Adipose tissue (tissue), 3 donors: ENCODE results near the gene CCDC68. TPM values are rescaled to one million over a fixed set of nuclear protein-coding genes. Genes with fewer than 3 reads are reported as not detected.

Source experiments
- H3K27ac ChIP-seq: one replicate; pipeline ENCODE4 v1.5.1; 2013; ENCODE audit warnings: low read depth, low read length
- WGBS, 3 donors: extraction: QIAGEN DNeasy Blood & Tissue Kit; methylation state at CpG; one replicate each; pipeline ENCODE4 v1.1.7; 2013; 5-methylcytosine and 5-hydroxymethylcytosine counted together
- polyA plus RNA-seq, 3 donors: library from polyadenylated mRNA; stranded (reverse); fragments of 200-250 nt; gene quantifications; one replicate each; pipeline ENCODE4 v1.2.3, GENCODE V29; 2013
- donor health status: healthy with polysubstance abuse.
- donor health status: Bipolar disorder and iron deficiency.
- donor health status: healthy.

Gene CCDC68
- polyA plus RNA-seq, 3 donors: 1.8 to 8.1 (median 3.7) TPM

GRCh38 chr18:54931152-54931551, 28.1 kb downstream of the CCDC68 start:
- no peak overlapping the region for H3K27ac ChIP-seq
- WGBS, 3 donors: 95 to 97% (median 96%) methylated on average over 4 of the region's 4 CpGs

DNA sequence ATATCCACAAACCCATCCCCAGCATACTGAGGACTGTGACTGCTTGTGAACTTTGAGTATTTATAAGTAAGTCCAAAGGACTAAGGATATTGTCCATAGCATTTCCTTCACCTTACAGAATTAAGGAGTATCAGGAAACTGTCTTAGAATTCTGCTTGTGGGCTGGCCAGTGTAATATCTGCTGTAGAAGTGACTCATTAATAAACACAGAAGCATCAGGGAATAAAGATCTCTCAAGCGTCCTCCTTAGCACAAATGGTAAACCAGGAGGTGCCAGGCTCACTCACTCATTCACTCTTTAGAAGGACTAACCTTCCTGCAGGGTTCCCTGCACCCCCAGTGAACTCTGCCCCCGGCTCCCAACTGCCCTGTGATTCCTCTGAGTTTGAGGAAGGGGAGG, 31.0 kb downstream of the CCDC68 start:
- 87 to 91% (median 89%) methylated on average over 2 of the region's 2 CpGs for WGBS, 3 donors
- no peak overlapping the region for H3K27ac ChIP-seq

DNA sequence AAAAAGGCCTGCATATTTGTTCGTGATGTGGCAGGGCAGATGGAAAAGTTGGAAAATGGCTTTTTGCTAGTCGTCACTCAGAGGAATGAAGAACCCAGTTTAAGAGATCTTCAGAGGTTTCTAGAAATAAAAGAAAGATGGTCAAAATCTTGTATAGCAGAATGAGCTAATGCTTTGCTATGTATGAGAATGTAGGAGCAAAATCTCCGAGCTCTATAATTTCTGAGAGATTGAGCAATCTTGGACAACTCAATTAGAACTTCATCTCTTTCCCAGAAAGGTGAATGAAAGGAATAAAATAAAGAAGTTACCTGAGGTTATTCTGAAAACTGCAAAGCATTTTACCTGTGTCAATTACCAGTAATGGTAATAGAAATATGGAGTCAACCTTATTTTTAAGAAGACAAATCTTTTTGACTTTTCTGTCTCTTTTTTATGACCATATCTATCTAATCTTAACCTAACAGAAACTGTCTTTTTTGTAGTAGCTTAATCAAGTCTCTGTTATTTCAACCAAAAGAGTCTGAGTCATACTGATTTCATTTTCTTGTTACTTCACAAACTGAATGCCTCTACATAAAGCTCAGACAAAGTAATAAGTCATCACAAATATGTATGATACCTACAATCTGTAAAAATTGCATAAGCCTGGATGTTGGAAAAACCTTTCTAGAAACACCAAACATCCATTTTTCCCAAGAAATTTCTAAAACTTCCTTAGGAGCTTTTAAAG, 32.5 kb downstream of the CCDC68 start:
- no peak overlapping the region for H3K27ac ChIP-seq
- 92 to 96% (median 95%) methylated on average over 3 of the region's 3 CpGs for WGBS, 3 donors

GRCh38 chr18:54924948-54925347, 34.3 kb downstream of the CCDC68 start:
- no peak overlapping the region for H3K27ac ChIP-seq
- WGBS, 3 donors: 83 to 95% (median 93%) methylated on average over 1 of the region's 1 CpG

GRCh38 chr18:54923339-54923956, 35.8 kb downstream of the CCDC68 start:
- no peak overlapping the region for H3K27ac ChIP-seq
- 87 to 90% (median 88%) methylated on average over 4 of the region's 4 CpGs for WGBS, 3 donors

DNA sequence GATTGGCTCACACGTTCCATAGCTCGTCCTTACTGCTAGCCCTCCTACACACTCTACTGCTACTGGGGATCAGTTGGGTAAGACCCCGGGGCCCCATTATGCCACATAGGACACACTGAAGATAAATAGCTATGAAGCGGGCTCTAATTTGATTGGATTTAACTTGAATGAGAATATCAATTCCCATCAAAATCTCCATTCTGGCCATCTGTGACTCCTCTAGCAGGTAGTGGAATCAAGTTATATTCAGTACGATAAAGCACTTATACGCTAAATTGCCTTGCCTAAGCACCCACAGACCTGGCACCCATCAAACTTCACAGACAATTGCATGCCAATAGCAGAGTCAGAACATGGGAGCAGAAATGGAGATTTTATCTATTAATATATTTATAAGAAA, 39.8 kb downstream of the CCDC68 start:
- H3K27ac ChIP-seq: no peak overlapping the region
- 91 to 94% (median 93%) methylated on average over 6 of the region's 6 CpGs for WGBS, 3 donors

DNA sequence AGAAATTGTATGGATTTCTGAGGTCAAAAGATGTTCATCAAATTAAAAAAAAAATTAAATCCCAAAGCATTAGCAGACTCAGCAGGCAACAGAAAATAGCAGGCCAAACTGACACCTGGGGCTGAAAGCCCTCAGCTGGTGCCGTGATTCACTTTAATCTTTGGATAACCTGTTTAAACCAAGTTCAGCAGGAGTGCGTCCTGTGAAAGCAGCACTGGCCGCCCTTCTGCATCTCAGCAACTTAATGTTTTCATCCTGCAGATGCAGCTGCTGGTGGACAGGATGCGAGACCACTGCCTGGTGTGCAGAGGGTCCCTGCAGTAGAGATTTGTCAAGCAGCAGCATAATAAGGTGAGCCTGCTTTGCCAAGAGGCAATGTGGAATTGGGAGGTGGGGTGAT, 41.2 kb downstream of the CCDC68 start:
- WGBS, 3 donors: 87 to 93% (median 91%) methylated on average over 4 of the region's 4 CpGs
- no peak overlapping the region for H3K27ac ChIP-seq

DNA sequence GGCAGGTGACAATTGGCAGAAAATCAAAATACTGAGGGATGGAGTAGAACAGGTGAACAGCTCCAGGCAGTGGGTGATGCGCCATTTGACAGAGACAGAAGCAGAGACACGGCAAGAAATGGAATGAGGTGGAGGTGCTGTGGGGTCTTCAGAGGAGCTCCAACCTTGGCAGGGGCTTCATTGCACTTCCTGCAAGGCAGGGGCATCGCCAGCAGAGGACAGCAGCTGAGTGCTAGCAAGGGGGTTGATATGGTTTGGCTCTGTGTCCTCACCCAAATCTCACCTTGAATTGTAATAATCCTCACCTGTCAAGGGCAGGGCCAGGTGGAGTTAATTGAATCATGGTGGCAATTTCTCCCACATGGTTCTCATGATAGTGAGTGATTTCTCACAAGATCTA, 42.8 kb downstream of the CCDC68 start:
- 94 to 97% (median 96%) methylated on average over 3 of the region's 3 CpGs for WGBS, 3 donors

DNA sequence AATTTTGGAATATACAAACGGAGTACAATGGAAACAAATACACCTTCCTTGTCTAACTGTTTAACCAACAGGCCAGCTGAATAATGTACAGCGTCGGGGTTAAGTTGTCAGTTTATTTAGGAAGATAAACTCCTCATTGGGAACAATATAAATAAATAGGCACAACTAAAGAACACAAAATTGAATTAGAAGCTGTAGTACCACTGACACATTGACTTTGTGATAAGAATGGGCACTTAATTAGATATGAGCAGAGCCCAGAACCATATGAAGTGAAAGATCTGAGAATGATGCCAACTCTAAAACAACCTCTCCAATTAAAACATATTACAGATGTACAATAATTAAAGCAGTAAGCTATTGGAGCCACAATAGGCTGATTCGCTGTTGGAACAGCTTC, 44.4 kb downstream of the CCDC68 start:
- WGBS, 3 donors: 76 to 93% (median 89%) methylated on average over 4 of the region's 4 CpGs
- H3K27ac ChIP-seq: no peak overlapping the region

More for the DNA sequence above, 42.8 kb downstream of the CCDC68 start:
- no peak overlapping the region for H3K27ac ChIP-seq

DNA sequence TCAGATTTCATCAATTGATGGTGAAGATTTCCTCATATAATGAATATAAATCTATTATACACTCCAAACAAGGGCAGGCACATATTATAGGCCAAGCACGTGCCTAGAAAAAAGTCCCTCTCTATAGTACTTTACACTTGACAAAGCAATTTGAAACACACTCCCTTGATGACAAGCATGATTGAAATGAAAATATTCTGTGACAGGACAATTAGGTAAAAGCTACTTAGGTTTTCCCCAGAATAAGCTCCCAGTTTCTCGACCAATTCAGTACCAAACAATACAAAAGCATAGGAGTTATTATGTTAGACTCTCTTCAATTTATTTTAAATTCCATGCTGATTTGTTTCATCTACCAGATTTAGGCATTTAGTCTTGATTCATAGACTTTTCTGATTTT, 47.7 kb downstream of the CCDC68 start:
- no peak overlapping the region for H3K27ac ChIP-seq
- 81 to 89% (median 86%) methylated on average over 2 of the region's 2 CpGs for WGBS, 3 donors

DNA sequence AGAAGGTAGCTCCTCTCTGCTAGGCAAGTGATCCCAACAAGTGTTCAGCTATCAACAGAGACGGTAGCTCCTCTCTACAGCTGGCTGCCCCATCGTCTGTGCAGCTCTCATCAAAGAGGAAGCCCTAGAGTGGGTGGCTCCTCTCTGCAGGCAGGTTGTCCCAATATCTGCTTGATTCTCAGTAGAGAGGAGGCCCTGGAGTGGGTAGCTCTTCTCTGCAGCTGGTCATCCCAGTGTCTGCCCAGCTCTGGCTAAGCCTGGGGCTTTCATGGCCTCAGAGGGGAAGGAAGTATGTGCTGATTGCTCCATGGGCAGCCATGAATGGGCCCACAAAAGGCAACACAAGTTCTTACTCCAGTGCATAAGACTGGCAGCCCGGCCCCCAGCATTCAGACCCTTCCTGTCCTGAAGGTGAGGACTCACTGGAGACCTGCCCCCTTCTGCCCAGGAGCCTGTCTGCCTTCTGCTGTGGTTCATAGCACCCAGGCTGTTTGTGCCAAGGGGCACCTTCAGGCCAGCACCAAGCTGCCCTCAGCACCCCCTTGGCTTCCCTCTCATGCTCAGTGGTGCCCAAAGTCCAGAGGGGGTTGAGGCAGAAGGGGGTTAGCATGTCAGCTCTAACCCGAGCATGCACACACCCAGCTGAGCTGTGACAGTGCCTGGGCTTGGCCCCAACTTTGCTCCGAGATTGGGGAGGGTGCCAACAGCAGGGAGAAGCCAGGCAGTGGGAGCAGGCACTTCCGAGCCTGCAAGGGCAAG, 48.9 kb downstream of the CCDC68 start:
- 82 to 91% (median 84%) methylated on average over 6 of the region's 6 CpGs for WGBS, 3 donors
- H3K27ac ChIP-seq: no peak overlapping the region

DNA sequence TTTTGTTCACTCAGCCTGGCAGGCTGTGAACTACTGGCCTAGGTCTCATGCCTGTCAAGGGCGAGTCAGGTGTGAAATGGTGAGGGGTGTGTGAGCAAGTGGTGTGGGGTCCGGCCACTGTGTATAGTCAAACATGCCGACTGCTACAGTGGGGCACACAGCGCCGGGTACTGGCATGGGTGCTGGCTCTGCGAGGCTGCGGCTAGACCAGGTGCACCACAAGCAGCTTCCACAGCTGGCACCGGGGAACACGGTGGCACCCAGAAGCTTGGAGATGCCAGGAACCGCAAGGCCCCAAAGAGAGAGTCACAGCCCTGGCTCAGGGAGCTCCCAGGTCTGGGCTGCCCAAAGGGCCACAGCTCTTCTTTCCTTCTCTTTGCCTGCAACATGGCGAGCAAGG, 49.7 kb downstream of the CCDC68 start:
- 86 to 89% (median 87%) methylated on average over 9 to 11 of the region's 11 CpGs for WGBS, 3 donors
- no peak overlapping the region for H3K27ac ChIP-seq

DNA sequence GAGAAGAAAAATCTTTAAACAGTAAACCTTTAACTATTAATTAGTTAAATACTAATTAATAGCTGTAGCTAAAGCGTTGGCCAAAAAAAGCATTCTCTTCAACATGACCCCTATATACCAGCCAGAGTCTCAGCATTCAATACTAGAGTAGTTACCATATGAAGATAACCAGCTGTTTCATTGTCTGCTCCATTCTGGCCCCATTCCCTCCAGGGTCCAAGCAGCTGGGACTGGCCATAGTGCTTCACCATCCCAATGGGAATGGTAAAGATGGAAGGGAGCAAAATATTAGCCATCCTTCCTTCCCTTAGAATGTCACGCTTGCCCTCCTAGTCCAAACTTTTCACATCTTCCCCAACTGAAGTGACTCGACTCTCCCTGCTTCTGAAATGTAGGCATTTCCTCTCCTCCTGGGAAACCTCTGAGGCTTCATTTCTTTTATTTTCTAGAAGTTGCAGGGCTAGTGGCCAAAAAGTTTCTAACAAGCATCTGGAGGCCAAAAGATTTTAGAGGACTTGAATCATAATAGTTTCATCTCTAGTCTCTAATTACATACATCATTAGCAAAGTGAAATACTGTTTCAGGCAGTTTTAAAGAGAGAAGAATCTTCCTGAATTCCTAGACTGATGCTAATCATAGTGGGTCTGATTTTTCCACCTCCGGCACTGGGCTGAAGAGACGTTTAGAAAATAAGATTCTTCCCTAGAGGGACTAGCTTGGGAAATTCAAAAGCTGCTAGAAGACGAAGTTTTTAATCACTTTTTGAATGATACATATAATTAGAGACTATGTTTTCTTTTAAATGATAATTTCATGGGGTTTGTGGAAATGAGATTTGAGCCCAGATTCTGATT, 52.7 kb downstream of the CCDC68 start:
- WGBS, 3 donors: 63 to 71% (median 68%) methylated on average over 6 of the region's 6 CpGs

DNA sequence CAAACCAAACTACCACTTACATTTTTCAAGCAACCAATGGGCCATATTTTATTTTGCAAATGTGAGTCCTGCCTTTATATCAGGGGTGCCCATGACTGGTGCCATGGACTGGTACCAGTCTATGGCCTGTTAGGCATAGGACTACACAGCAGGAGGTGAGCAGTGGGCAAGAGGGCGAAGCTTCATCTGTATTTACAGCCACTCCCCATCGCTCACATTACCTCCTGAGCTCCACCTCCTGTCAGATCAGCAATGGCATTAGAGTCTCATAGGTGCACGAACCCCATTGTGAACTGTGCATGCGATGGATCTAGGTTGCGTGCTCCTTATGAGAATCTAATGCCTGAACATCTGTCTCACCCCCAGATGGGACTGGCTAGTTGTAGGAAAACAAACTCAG, 53.6 kb downstream of the CCDC68 start:
- H3K27ac ChIP-seq: no peak overlapping the region
- 96 to 99% (median 98%) methylated on average over 5 of the region's 5 CpGs for WGBS, 3 donors

More for the DNA sequence above, 52.7 kb downstream of the CCDC68 start:
- H3K27ac ChIP-seq: no peak overlapping the region

- no peak overlapping the region for H3K27ac ChIP-seq
- 94 to 97% (median 94%) methylated on average over 2 of the region's 2 CpGs for WGBS, 3 donors
Measured at GRCh38 chr18:54904581-54904980, 54.7 kb downstream of the CCDC68 start.

DNA sequence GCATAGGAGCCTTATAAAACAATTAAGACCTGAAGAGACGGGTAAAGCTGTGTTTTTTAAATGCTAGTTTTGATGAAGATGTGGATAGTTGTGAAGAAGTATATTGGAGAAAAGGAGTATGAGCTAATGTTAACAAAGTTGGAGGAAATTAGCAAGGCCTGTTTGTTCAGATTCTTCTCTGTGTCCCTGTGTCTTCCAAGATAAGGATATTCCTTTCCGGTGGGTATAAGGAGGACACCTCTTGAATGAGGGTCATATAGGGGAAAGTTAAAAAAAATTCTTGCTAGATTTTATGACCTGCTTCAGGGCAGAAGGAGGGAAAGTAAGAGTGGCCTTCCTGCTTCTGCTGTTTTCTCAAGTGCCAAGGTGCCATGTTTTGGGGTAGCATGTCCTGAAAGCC, 59.0 kb downstream of the CCDC68 start:
- WGBS, 3 donors: 91 to 94% (median 94%) methylated on average over 2 of the region's 2 CpGs
- no peak overlapping the region for H3K27ac ChIP-seq

GRCh38 chr18:54899500-54899899, 59.8 kb downstream of the CCDC68 start:
- no peak overlapping the region for H3K27ac ChIP-seq

GRCh38 chr18:54888933-54889332, 70.3 kb downstream of the CCDC68 start:
- H3K27ac ChIP-seq: no peak overlapping the region
- 57 to 86% (median 61%) methylated on average over 2 of the region's 2 CpGs for WGBS, 3 donors

GRCh38 chr18:54888378-54888777, 70.9 kb downstream of the CCDC68 start:
- 88 to 95% (median 94%) methylated on average over 2 of the region's 2 CpGs for WGBS, 3 donors
- no peak overlapping the region for H3K27ac ChIP-seq
